MCF 10A (cell line): ENCODE measurements around the gene MORF4L2. TPM values are rescaled to one million over a fixed set of nuclear protein-coding genes. Genes with fewer than 3 reads are reported as not detected.
A peak's percentile ranks its signal among the peaks of the same experiment; 100 is the strongest.

Source experiments
- BruUV-seq: library from RNA; stranded (reverse); fragments of 400-500 nt; replicated peaks from 2 replicates; lab custom pipeline; 2021; lab: Mats Ljungman, UMichigan
- CTCF ChIA-PET: fragments of 300-600 bp; sonication (Branson Sonifier 250); formaldehyde crosslinking; extraction: SDS; loops from one replicate; lab custom pipeline; 2021; ENCODE audit warnings: antibody characterized with exemption, inconsistent platforms; lab: Yijun Ruan, JAX
- POLR2A ChIA-PET: fragments of 300-600, 350-650 bp; sonication (Branson Sonifier 250); formaldehyde crosslinking; extraction: SDS; loops from one replicate; lab custom pipeline; 2020; ENCODE audit warnings: antibody characterized with exemption, inconsistent platforms; lab: Yijun Ruan, JAX
- DNase-seq: peaks from one replicate; pipeline ENCODE4 v3.0.0-alpha.2; 2018; ENCODE audit not compliant: unreplicated experiment
- H3K27ac Mint-ChIP-seq: one replicate; pipeline ENCODE4 v1.8.0; 2022; ENCODE audit warnings: mild to moderate bottlenecking, low read depth, mixed read lengths; ENCODE audit not compliant: unreplicated experiment
- H3K27me3 Mint-ChIP-seq: one replicate; pipeline ENCODE4 v1.8.0; 2022; ENCODE audit warnings: mixed read lengths; ENCODE audit not compliant: insufficient read depth, unreplicated experiment
- H3K36me3 Mint-ChIP-seq: one replicate; pipeline ENCODE4 v1.8.0; 2022; ENCODE audit warnings: mild to moderate bottlenecking, moderate library complexity, mixed read lengths; ENCODE audit not compliant: insufficient read depth, unreplicated experiment
- H3K4me1 Mint-ChIP-seq: one replicate; pipeline ENCODE4 v1.8.0; 2022; ENCODE audit warnings: mixed read lengths; ENCODE audit not compliant: insufficient read depth, unreplicated experiment
- H3K4me3 Mint-ChIP-seq: one replicate; pipeline ENCODE4 v1.8.0; 2022; ENCODE audit warnings: mild to moderate bottlenecking, moderate library complexity, mixed read lengths; ENCODE audit not compliant: unreplicated experiment
- H3K9me3 Mint-ChIP-seq: one replicate; pipeline ENCODE4 v1.8.0; 2022; ENCODE audit warnings: mixed read lengths; ENCODE audit not compliant: unreplicated experiment
- intact Hi-C: fragments of 100-400 bp; cut with micrococcal nuclease; formaldehyde crosslinking; loops from 2 replicates; pipeline ENCODE4 v1.14.1; 2022
- total RNA-seq: library from RNA; stranded (reverse); gene quantifications from 2 replicates; pipeline ENCODE4 v1.2.3, GENCODE V29; 2022
- TF ChIP-seq, protein P1 (sequence below): fragments of 200-600 bp; IDR thresholded peaks from one replicate; pipeline ENCODE4 v1.8.0; 2022; ENCODE audit warnings: antibody characterized with exemption, mild to moderate bottlenecking; ENCODE audit not compliant: unreplicated experiment

Gene MORF4L2
- total RNA-seq, 1 experiment from 2014 or later: 463 TPM

DNA sequence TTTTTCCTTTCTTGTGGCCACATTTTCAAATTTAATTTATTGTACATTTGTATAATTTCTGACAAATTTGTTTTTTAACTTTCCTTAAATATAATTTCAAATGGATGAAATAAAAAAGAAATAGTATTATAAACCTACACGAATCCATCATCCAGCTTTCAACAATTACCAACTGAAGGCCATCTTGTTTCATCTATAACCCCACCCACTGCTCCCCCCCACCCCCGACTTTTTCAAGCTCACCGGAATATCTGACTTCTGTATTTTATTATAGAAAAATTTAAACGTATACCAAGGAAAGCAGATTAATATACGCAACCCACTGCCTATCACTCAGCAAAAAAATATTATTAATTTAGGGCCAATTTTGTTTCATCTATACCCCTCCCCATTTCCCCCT, 1.1 kb downstream of the MORF4L2 start:
- Mint-ChIP-seq H3K36me3 (peaks cover 49% of the 10 kb centered on the region), H3K27me3 (peaks cover 20% of the 10 kb centered on the region), H3K27ac (no peak overlapping the region), H3K4me3 (no peak overlapping the region), H3K4me1 (peaks cover 5% of the 10 kb centered on the region), H3K9me3 (no peaks in the 10 kb centered on the region)
- intact Hi-C loops: loop anchor here (5.0 kb wide), 1 partner anchor 98 kb away; the partner anchor contains the start of gene TCEAL4
- TF ChIP-seq, protein P1, sequence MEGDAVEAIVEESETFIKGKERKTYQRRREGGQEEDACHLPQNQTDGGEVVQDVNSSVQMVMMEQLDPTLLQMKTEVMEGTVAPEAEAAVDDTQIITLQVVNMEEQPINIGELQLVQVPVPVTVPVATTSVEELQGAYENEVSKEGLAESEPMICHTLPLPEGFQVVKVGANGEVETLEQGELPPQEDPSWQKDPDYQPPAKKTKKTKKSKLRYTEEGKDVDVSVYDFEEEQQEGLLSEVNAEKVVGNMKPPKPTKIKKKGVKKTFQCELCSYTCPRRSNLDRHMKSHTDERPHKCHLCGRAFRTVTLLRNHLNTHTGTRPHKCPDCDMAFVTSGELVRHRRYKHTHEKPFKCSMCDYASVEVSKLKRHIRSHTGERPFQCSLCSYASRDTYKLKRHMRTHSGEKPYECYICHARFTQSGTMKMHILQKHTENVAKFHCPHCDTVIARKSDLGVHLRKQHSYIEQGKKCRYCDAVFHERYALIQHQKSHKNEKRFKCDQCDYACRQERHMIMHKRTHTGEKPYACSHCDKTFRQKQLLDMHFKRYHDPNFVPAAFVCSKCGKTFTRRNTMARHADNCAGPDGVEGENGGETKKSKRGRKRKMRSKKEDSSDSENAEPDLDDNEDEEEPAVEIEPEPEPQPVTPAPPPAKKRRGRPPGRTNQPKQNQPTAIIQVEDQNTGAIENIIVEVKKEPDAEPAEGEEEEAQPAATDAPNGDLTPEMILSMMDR: no peak
- CTCF ChIA-PET: interaction anchor here (0.6 to 0.7 kb wide), 4 partner anchors 18 to 628 kb away, joined by 3 to 6 read pairs (median 4); no protein-coding TSS in a partner anchor
- no peak for DNase-seq
- BruUV-seq: no TSS peak
- POLR2A ChIA-PET: interaction anchor here (0.6 to 3.1 kb wide), 10 partner anchors 13 to 168 kb away, joined by 3 to 15 read pairs (median 4); partner anchors contain the start of gene TCEAL4

DNA sequence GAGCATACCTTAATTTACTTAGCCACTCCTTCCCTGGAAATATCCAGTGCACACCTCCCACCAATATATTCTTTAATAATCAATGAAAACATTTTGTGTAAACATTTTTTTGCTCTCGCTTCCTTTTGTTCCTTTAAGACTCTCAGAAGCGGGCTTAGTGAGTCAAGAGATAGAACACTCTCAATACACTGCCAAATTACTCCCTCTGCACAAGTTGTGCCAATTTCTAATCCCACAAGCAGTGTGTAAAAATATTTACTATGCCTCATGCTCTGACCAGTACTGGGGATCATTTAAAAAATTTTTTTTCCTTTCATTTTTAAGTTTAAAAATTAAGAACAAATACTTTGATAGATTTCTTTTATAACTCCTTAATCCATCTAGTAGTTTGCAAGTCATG, 5.1 kb downstream of the MORF4L2 start:
- CTCF ChIA-PET: no interaction called here
- Mint-ChIP-seq H3K27ac (no peak overlapping the region), H3K9me3 (no peaks in the 10 kb centered on the region), H3K27me3 (peaks cover 52% of the 10 kb centered on the region), H3K4me1 (peaks cover 5% of the 10 kb centered on the region), H3K36me3 (peaks cover 84% of the 10 kb centered on the region), H3K4me3 (no peak overlapping the region)
- DNase-seq: no peak
- POLR2A ChIA-PET: no interaction called here
- intact Hi-C loops: no loop called here
- TF ChIP-seq, protein P1: no peak
- BruUV-seq: no TSS peak

DNA sequence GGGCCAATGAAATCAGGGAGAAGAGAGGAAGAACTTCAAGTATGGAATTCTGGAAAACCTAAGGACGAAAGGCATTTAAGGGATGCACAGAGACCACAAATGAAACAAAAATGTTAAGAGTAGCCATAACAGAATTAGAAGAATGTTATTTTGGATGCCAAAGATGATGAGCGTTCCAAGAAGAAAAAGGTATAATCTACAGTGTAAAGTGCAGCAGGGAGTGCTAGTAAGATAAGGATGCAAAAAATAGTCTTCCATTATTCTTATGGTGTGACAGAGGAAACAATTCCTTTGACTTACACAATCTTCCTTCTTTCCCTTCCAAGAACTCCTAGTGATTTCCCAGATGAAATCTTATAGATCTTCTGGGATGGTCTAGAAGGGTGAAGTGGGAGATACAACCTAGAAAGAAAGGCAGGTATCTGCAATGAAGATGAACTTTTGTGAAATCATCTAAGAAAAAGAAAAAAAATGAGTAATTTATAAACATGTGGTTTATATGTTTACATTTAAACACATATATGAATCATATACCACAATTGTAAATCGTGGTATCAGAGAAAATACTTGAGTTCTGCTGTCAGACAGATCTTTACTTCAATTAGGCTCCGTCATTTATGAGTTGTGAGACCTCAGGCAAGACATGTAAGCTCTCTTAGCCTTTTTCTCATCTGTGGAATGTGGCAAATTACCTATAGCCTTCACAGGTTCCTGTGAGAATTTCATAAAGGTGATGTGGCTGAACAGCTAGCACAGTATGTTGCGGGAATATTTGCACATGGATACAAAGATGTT, 8.1 kb downstream of the MORF4L2 start:
- no peaks in the 10 kb centered on the region for H3K9me3 Mint-ChIP-seq
- no peak for DNase-seq
- H3K27me3 Mint-ChIP-seq: peaks cover 74% of the 10 kb centered on the region
- TF ChIP-seq, protein P1: no peak
- peaks cover 93% of the 10 kb centered on the region for H3K36me3 Mint-ChIP-seq
- CTCF ChIA-PET: interaction anchor here (0.7 kb wide), 1 partner anchor 1983 kb away, joined by 3 read pairs; no protein-coding TSS in a partner anchor
- H3K4me1 Mint-ChIP-seq: no peaks in the 10 kb centered on the region
- POLR2A ChIA-PET: no interaction called here
- BruUV-seq: no TSS peak
- no peak overlapping the region for H3K4me3 Mint-ChIP-seq
- H3K27ac Mint-ChIP-seq: no peak overlapping the region
- intact Hi-C loops: no loop called here

DNA sequence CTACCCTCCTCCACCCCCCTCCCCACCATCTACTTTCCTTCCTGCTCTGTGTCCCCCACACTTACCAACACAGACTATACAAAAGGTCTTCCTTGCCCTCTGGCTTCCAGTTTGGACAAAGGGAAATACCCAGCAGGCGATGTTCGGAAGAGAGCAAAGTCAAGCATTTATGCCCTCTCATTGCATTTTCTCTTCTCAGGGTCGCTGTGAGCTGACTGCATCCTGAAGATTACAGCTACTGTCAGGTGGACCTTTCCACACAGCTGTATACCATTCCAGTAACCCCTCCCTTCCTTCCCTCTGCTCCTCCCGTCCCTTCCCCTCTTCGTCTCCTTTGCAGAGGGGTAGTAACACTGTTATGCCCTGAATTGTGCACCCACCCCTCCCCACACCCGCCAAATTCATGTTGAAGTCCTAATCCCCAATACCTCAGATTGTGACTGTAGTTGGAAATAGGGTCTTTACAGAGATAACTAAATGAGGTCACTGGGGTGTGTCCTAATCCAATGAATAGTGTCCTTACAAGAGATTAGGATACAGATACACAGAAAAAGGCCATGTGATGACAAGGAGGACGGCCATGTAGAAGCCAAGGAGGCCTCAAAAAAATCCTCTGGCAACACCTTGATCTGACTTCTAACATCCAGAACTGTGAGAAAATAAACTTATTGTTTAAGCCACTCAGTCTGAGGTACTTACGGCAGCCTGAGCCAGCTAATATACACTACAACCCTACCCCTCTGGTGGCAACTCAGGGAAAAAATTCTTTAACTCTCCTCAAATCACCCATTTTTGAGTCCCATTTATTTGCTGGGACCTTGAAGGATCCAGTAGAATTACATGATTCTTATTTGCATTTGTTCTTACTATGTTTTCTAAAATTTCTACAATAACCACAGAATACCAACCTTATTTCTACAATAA, 11.7 kb downstream of the MORF4L2 start:
- H3K36me3 Mint-ChIP-seq: peaks cover 59% of the 10 kb centered on the region
- no peaks in the 10 kb centered on the region for H3K4me1 Mint-ChIP-seq
- no peaks in the 10 kb centered on the region for H3K9me3 Mint-ChIP-seq
- no peak for DNase-seq
- no TSS peak for BruUV-seq
- peak overlapping the region; percentile 57 for H3K27ac Mint-ChIP-seq
- CTCF ChIA-PET: no interaction called here
- H3K4me3 Mint-ChIP-seq: no peak overlapping the region
- POLR2A ChIA-PET: no interaction called here
- TF ChIP-seq, protein P1: no peak
- intact Hi-C loops: no loop called here
- H3K27me3 Mint-ChIP-seq: peaks cover 73% of the 10 kb centered on the region
